Measurements from ENCODE around the gene LRRC3.

DNA sequence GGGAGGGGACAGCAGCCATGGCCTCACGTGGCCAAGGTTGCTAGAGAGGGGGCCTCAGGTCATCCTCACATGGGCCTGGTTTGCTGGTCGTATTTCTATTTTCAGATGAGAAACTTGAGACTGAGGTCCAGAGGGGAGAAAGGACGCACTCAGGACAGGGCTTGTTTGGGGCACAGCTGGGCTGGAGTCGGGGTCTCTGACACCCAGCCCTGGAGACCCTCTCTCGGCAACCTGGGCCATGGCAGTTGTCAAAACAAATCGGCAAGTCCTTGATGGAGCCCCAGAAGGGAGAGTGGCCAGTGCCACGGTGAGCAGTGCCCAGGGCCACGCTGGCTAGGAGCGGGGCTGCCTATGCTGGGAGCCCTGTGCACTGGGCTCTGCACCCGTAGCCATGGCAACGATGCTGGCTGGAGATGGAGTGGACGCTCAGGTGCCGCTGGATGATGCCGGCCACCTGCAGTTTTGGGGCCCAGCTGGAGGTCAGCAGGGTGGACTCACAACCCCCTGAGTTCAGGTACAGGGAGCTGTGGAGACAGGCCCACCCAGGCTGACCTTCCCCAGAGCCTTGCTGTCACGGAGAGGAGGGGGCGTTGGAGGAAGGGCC is 11.1 kb downstream of the LRRC3 start:
- TF ChIP-seq POLR2A (IDR thresholded peaks at IDR 0.05; ENCODE audit: control extremely low read depth in 1 of 2, low read depth in 2 of 2, low read length in 2 of 2) (no peak), EZH2 (IDR thresholded peaks at IDR 0.05; ENCODE audit: low read depth, low read length, severe bottlenecking) (no peak)

All from H1 (cell line).